WTC11 (cell line): ENCODE data around the gene IGSF23. TPM values are rescaled to one million over a fixed set of nuclear protein-coding genes. Genes with fewer than 3 reads are reported as not detected.
"Not testable (repeated sequence)": the region's sequence is repeated elsewhere in the genome, so short reads cannot be mapped to it uniquely, and the experiment has no call there.

ENCODE experiments used
- ATAC-seq: fragments of 200-7000 bp; cut with Tn5 transposase; 2 replicates; pipeline ENCODE4 v1.10.0; 2021; ENCODE audit warnings: mild to moderate bottlenecking, moderate library complexity
- CTCF ChIA-PET: fragments of 300-600 bp; sonication (Branson Sonifier 250); formaldehyde crosslinking; loops from one replicate; lab custom pipeline; 2021; ENCODE audit warnings: antibody characterized with exemption; lab: Charles Lee
- POLR2A ChIA-PET: fragments of 350-600 bp; sonication (Branson Sonifier 250); formaldehyde crosslinking; loops from one replicate; lab custom pipeline; 2021; ENCODE audit warnings: antibody characterized with exemption; lab: Charles Lee
- DNase-seq: peaks from one replicate; pipeline ENCODE4 v3.0.0; 2021; ENCODE audit warnings: low spot score
- H3K27ac Mint-ChIP-seq: 2 replicates; pipeline ENCODE4 v1.8.0; 2021; ENCODE audit warnings: mixed read lengths
- H3K27me3 Mint-ChIP-seq: 2 replicates; pipeline ENCODE4 v1.8.0; 2021; ENCODE audit warnings: low read depth, mild to moderate bottlenecking, moderate library complexity, mixed read lengths
- H3K36me3 Mint-ChIP-seq: 2 replicates; pipeline ENCODE4 v1.8.0; 2021; ENCODE audit warnings: mixed read lengths
- H3K4me1 Mint-ChIP-seq: 2 replicates; pipeline ENCODE4 v1.8.0; 2022; ENCODE audit warnings: mixed read lengths
- H3K4me3 Mint-ChIP-seq: 2 replicates; pipeline ENCODE4 v1.8.0; 2021; ENCODE audit warnings: mild to moderate bottlenecking, moderate library complexity, mixed read lengths
- H3K9me3 Mint-ChIP-seq: 2 replicates; pipeline ENCODE4 v1.8.0; 2021; ENCODE audit warnings: mixed read lengths
- AR ChIP-seq: fragments of 250-450 bp; sonication (Bioruptor Pico); IDR thresholded peaks from 2 replicates; pipeline ENCODE4 v1.9.0; 2021; ENCODE audit warnings: mild to moderate bottlenecking
- FOXP1 ChIP-seq: sonication (generic); formaldehyde crosslinking; IDR thresholded peaks from 2 replicates; pipeline ENCODE4 v1.8.0; 2022; ENCODE audit warnings: missing genetic modification reagents, mild to moderate bottlenecking, moderate library complexity, borderline replicate concordance
- HMGA2 ChIP-seq: fragments of 250-450 bp; sonication (Bioruptor Pico); IDR thresholded peaks from 2 replicates; pipeline ENCODE4 v1.4.0; 2021; ENCODE audit warnings: mild to moderate bottlenecking, moderate library complexity
- IRF1 ChIP-seq: sonication (generic); formaldehyde crosslinking; IDR thresholded peaks from 2 replicates; pipeline ENCODE4 v1.8.0; 2023; ENCODE audit warnings: missing genetic modification reagents
- KAT7 ChIP-seq: sonication (generic); formaldehyde crosslinking; IDR thresholded peaks from 2 replicates; pipeline ENCODE4 v1.8.1; 2023; ENCODE audit warnings: missing genetic modification reagents, mild to moderate bottlenecking, borderline replicate concordance
- MYBL2 ChIP-seq: sonication (generic); formaldehyde crosslinking; IDR thresholded peaks from 2 replicates; pipeline ENCODE4 v1.8.1; 2023; ENCODE audit warnings: mild to moderate bottlenecking, moderate library complexity, missing genetic modification reagents
- NFE2L1 ChIP-seq: sonication (generic); formaldehyde crosslinking; IDR thresholded peaks from 2 replicates; pipeline ENCODE4 v1.8.1; 2023; ENCODE audit warnings: missing genetic modification reagents
- NFYB ChIP-seq: sonication (generic); formaldehyde crosslinking; conservative IDR thresholded peaks from 2 replicates; pipeline ENCODE4 v1.8.0; 2022; ENCODE audit warnings: low read depth, missing genetic modification reagents
- RELA ChIP-seq: sonication (generic); formaldehyde crosslinking; IDR thresholded peaks from 2 replicates; pipeline ENCODE4 v1.8.1; 2022; ENCODE audit warnings: missing genetic modification reagents, mild to moderate bottlenecking, borderline replicate concordance
- TEAD1 ChIP-seq: sonication (generic); formaldehyde crosslinking; IDR thresholded peaks from 2 replicates; pipeline ENCODE4 v1.8.0; 2022; ENCODE audit warnings: mild to moderate bottlenecking, missing genetic modification reagents
- ZBTB43 ChIP-seq: sonication (generic); formaldehyde crosslinking; IDR thresholded peaks from 2 replicates; pipeline ENCODE4 v1.8.1; 2023; ENCODE audit warnings: mild to moderate bottlenecking, missing genetic modification reagents
- ZNF425 ChIP-seq: fragments of 250-450 bp; sonication (Bioruptor Pico); conservative IDR thresholded peaks from 2 replicates; pipeline ENCODE4 v1.9.0; 2021; ENCODE audit warnings: mild to moderate bottlenecking
- total RNA-seq: library from RNA; stranded (reverse); gene quantifications from 3 replicates; pipeline ENCODE4 v1.2.3, GENCODE V29; 2021
- TF ChIP-seq, protein P1 (sequence below): fragments of 200-600 bp; IDR thresholded peaks from 2 replicates; pipeline ENCODE4 v1.8.0; 2022; ENCODE audit warnings: antibody characterized with exemption
- TF ChIP-seq, protein P2 (sequence below): fragments of 250-450 bp; sonication (Bioruptor Pico); IDR thresholded peaks from 2 replicates; pipeline ENCODE4 v1.9.0; 2021; ENCODE audit warnings: moderate library complexity, mild to moderate bottlenecking, inconsistent platforms, borderline replicate concordance
- TF ChIP-seq, protein P3 (sequence below): sonication (generic); formaldehyde crosslinking; conservative IDR thresholded peaks from 2 replicates; pipeline ENCODE4 v1.8.1; 2022; ENCODE audit warnings: mild to moderate bottlenecking, missing genetic modification reagents
- TF ChIP-seq, protein P4 (sequence below): sonication (generic); formaldehyde crosslinking; conservative IDR thresholded peaks from 2 replicates; pipeline ENCODE4 v1.8.1; 2023; ENCODE audit warnings: mild to moderate bottlenecking, low read depth, missing genetic modification reagents, moderate library complexity

Gene IGSF23
- total RNA-seq, 1 experiment from 2014 or later = not detected

DNA sequence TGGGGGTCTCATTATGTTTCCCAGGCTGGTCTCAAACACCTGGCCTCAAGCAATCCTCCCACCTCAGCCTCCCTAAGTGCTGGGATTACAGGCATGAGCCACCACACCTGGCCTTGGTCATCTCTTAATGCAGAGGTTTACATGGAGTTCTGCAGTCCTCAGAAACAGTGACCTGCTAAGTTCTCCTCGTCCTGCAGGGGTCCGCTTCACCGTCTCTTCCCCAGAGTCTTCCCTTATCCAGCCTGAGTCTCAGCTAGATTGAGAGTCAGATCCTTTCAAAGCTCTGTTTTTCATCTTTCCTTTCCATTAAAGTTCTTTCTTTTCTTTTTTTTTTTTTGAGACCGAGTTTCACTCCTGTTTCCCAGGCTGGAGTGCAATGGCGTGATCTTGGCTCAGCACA lies 2.9 kb upstream of the IGSF23 start:
- TF ChIP-seq, protein P1, sequence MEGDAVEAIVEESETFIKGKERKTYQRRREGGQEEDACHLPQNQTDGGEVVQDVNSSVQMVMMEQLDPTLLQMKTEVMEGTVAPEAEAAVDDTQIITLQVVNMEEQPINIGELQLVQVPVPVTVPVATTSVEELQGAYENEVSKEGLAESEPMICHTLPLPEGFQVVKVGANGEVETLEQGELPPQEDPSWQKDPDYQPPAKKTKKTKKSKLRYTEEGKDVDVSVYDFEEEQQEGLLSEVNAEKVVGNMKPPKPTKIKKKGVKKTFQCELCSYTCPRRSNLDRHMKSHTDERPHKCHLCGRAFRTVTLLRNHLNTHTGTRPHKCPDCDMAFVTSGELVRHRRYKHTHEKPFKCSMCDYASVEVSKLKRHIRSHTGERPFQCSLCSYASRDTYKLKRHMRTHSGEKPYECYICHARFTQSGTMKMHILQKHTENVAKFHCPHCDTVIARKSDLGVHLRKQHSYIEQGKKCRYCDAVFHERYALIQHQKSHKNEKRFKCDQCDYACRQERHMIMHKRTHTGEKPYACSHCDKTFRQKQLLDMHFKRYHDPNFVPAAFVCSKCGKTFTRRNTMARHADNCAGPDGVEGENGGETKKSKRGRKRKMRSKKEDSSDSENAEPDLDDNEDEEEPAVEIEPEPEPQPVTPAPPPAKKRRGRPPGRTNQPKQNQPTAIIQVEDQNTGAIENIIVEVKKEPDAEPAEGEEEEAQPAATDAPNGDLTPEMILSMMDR = peak; percentile 30; the same call in 1 of the 2 replicates
- CTCF ChIA-PET = interaction anchor here (0.6 to 4.3 kb wide), 33 partner anchors 8 to 200 kb away, joined by 3 to 40 read pairs (median 5); partner anchors contain the start of gene PVR
- H3K27ac Mint-ChIP-seq, H3K27me3 Mint-ChIP-seq, POLR2A ChIA-PET, H3K4me3 Mint-ChIP-seq, H3K36me3 Mint-ChIP-seq: not testable (repeated sequence)
- DNase-seq = peak; percentile 41
- H3K9me3 Mint-ChIP-seq = peaks cover 10% of the 10 kb centered on the region; the same call in 1 of the 2 replicates
- peak; percentile 87 for ATAC-seq
- H3K4me1 Mint-ChIP-seq = peaks cover 23% of the 10 kb centered on the region

- POLR2A ChIA-PET = no interaction called here
- Mint-ChIP-seq H3K27ac (no peak overlapping the region), H3K4me3 (no peak overlapping the region), H3K36me3 (no peaks in the 10 kb centered on the region), H3K9me3 (no peaks in the 10 kb centered on the region), H3K27me3 (no peaks in the 10 kb centered on the region)
- no peak for ATAC-seq
- CTCF ChIA-PET = interaction anchor here (1.6 to 4.3 kb wide), 7 partner anchors 14 to 159 kb away, joined by 4 to 40 read pairs (median 9); no protein-coding TSS in a partner anchor
- TF ChIP-seq MYBL2 (no peak), HMGA2 (CRISPR knock-in tag) (no peak), AR (CRISPR knock-in tag) (no peak)
- TF ChIP-seq, protein P2, sequence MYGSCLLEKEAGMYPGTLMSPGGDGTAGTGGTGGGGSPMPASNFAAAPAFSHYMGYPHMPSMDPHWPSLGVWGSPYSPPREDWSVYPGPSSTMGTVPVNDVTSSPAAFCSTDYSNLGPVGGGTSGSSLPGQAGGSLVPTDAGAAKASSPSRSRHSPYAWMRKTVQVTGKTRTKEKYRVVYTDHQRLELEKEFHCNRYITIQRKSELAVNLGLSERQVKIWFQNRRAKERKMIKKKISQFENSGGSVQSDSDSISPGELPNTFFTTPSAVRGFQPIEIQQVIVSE (CRISPR knock-in tag) = no peak
- TF ChIP-seq, protein P3, sequence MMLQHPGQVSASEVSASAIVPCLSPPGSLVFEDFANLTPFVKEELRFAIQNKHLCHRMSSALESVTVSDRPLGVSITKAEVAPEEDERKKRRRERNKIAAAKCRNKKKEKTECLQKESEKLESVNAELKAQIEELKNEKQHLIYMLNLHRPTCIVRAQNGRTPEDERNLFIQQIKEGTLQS = no peak
- TF ChIP-seq, all 79 proteins: peak for 0
- peaks cover 26% of the 10 kb centered on the region for H3K4me1 Mint-ChIP-seq
- DNase-seq = no peak
Observed at GRCh38 chr19:44611812-44612295, 1.5 kb upstream of the IGSF23 start.

DNA sequence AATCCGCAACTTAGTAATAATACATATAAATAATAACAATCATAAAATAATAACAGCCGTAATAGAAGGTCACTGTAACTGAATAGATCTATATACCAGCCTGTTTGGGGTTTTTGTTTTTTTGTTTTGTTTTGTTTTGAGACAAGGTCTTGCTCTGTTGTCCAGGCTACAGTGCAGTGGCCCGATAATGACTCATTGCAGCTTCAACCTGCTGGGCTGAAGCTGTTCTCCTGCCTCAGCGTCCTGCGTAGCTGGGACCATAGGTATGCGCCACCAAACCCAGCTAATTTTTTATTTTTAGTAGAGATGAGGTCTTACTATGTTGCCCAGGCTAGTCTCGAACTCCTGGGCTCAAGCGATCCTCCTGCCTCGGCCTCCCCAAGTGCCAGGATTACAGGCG lies 950 bp downstream of the IGSF23 start:
- peaks cover 6% of the 10 kb centered on the region for H3K4me1 Mint-ChIP-seq
- POLR2A ChIA-PET = interaction anchor here (1.0 kb wide), 1 partner anchor 26 kb away, joined by 4 read pairs; no protein-coding TSS in a partner anchor
- H3K4me3 Mint-ChIP-seq = no peak overlapping the region
- H3K9me3 Mint-ChIP-seq = no peaks in the 10 kb centered on the region
- H3K27me3 Mint-ChIP-seq = no peaks in the 10 kb centered on the region
- CTCF ChIA-PET = interaction anchor here (1.5 kb wide), 1 partner anchor 31 kb away, joined by 3 read pairs; no protein-coding TSS in a partner anchor
- ATAC-seq = no peak
- H3K27ac Mint-ChIP-seq = no peak overlapping the region
- no peaks in the 10 kb centered on the region for H3K36me3 Mint-ChIP-seq
- TF ChIP-seq ZNF425 (no peak), KAT7 (CRISPR knock-in tag) (no peak), RELA (CRISPR knock-in tag) (no peak), IRF1 (CRISPR knock-in tag) (no peak), NFE2L1 (no peak), ZBTB43 (CRISPR knock-in tag) (no peak), NFYB (CRISPR knock-in tag) (no peak), MYBL2 (no peak), FOXP1 (no peak), TEAD1 (CRISPR knock-in tag) (no peak)
- TF ChIP-seq, protein P4, sequence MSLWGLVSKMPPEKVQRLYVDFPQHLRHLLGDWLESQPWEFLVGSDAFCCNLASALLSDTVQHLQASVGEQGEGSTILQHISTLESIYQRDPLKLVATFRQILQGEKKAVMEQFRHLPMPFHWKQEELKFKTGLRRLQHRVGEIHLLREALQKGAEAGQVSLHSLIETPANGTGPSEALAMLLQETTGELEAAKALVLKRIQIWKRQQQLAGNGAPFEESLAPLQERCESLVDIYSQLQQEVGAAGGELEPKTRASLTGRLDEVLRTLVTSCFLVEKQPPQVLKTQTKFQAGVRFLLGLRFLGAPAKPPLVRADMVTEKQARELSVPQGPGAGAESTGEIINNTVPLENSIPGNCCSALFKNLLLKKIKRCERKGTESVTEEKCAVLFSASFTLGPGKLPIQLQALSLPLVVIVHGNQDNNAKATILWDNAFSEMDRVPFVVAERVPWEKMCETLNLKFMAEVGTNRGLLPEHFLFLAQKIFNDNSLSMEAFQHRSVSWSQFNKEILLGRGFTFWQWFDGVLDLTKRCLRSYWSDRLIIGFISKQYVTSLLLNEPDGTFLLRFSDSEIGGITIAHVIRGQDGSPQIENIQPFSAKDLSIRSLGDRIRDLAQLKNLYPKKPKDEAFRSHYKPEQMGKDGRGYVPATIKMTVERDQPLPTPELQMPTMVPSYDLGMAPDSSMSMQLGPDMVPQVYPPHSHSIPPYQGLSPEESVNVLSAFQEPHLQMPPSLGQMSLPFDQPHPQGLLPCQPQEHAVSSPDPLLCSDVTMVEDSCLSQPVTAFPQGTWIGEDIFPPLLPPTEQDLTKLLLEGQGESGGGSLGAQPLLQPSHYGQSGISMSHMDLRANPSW (CRISPR knock-in tag) = no peak
- TF ChIP-seq, all 79 proteins: peak for 0
- DNase-seq = no peak
